Hepatocyte (in vitro differentiated cells): ENCODE results near the gene PDF. TPM values are rescaled to one million over a fixed set of nuclear protein-coding genes. Genes with fewer than 3 reads are reported as not detected.

Experiments used
- DNase-seq: peaks from one replicate; pipeline ENCODE4 v3.0.0-alpha.2; 2016; ENCODE audit warnings: low spot score
- H2AFZ ChIP-seq: fragments of 200-600 bp; sonication (generic); 2 replicates; pipeline ENCODE4 v1.6.0; 2016; ENCODE audit warnings: antibody characterized with exemption, mild to moderate bottlenecking
- H3K27ac ChIP-seq: fragments of 200-600 bp; sonication (generic); 2 replicates; pipeline ENCODE4 v1.5.1; 2016; ENCODE audit warnings: mild to moderate bottlenecking
- H3K27me3 ChIP-seq: fragments of 200-600 bp; sonication (generic); 2 replicates; pipeline ENCODE4 v1.6.1; 2016
- H3K36me3 ChIP-seq: fragments of 200-600 bp; sonication (generic); replicated peaks from 2 replicates; pipeline ENCODE4 v1.5.1; 2016; ENCODE audit warnings: low read depth; ENCODE audit not compliant: insufficient read depth
- H3K4me1 ChIP-seq: fragments of 200-600 bp; sonication (generic); 2 replicates; pipeline ENCODE4 v1.5.1; 2016; ENCODE audit warnings: mild to moderate bottlenecking, moderate library complexity; ENCODE audit not compliant: insufficient read depth
- H3K4me2 ChIP-seq: fragments of 200-600 bp; sonication (generic); 2 replicates; pipeline ENCODE4 v1.6.0; 2016
- H3K4me3 ChIP-seq: fragments of 200-600 bp; sonication (generic); 2 replicates; pipeline ENCODE4 v1.5.1; 2016; ENCODE audit warnings: mild to moderate bottlenecking
- H3K79me2 ChIP-seq: fragments of 200-600 bp; sonication (generic); 2 replicates; pipeline ENCODE4 v1.6.0; 2017; ENCODE audit warnings: mild to moderate bottlenecking
- H3K9me2 ChIP-seq: fragments of 200-600 bp; sonication (generic); replicated peaks from 2 replicates; pipeline ENCODE4 v1.6.0; 2017; ENCODE audit warnings: mild to moderate bottlenecking; ENCODE audit not compliant: insufficient read depth
- H3K9me3 ChIP-seq: fragments of 200-600 bp; sonication (generic); 2 replicates; pipeline ENCODE4 v1.5.1; 2016; ENCODE audit warnings: low read depth, mild to moderate bottlenecking
- H4K20me1 ChIP-seq: fragments of 200-600 bp; sonication (generic); 2 replicates; pipeline ENCODE4 v1.6.0; 2016; ENCODE audit warnings: mild to moderate bottlenecking; ENCODE audit not compliant: insufficient read depth, poor library complexity, severe bottlenecking
- CTCF ChIP-seq: fragments of 200-600 bp; sonication (generic); IDR thresholded peaks from 2 replicates; pipeline ENCODE4 v1.5.1; 2016; ENCODE audit warnings: antibody characterized with exemption, mild to moderate bottlenecking; ENCODE audit not compliant: poor library complexity
- EZH2 ChIP-seq: fragments of 200-600 bp; sonication (generic); IDR thresholded peaks from 2 replicates; pipeline ENCODE4 v1.6.1; 2016; ENCODE audit warnings: antibody characterized with exemption, mild to moderate bottlenecking, borderline replicate concordance
- EZH2phosphoT487 ChIP-seq: fragments of 200-600 bp; sonication (generic); IDR thresholded peaks from one replicate; pipeline ENCODE4 v1.6.1; 2018; ENCODE audit warnings: antibody characterized with exemption, mild to moderate bottlenecking, low read depth, moderate library complexity; ENCODE audit not compliant: unreplicated experiment, severe bottlenecking
- WGBS: methylation state at CpG from one replicate; pipeline ENCODE4 v1.1.6; 2016; ENCODE audit warnings: low lambda C conversion rate; ENCODE audit errors: missing lambda C conversion rate; 5-methylcytosine and 5-hydroxymethylcytosine counted together
- polyA plus RNA-seq: library from polyadenylated mRNA; unstranded; fragments of >200 nt; fragmentation: Nextera tagmentation; extraction: Ambion mirVana; gene quantifications from 2 replicates; pipeline ENCODE4 v1.2.1, GENCODE V29; 2016
- total RNA-seq: library from RNA; depleted of rRNA; stranded (reverse); fragments of >200 nt; gene quantifications from 2 replicates; pipeline ENCODE4 v1.2.3, GENCODE V29; 2014

PDF gene
- total and polyA plus RNA-seq, 2 experiments from 2014 or later: 14.3 to 25.4 TPM

DNA sequence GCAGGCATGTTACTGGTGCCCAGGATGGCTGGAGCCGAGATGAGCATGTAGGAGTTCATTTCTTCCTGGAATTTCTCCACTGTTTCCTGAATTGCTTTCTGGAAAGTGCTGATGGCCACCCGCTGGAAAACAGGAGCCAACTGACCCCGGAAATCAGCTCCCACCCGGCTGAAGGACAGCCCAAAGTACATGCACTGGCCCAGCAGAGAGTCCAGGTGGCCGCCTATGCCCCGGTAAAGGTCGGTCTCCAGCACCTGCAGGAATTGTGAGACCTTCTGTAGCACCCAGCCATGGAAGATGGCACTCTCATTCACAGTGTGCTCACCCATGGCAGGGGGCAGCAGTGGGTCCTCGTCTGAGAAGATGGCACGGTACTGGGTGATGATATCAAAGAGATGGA is 4.3 kb upstream of the PDF start:
- H3K27me3 ChIP-seq: no peaks in the 10 kb centered on the region
- no peak for DNase-seq
- no peak overlapping the region for H3K4me2 ChIP-seq
- no peaks in the 10 kb centered on the region for H3K9me2 ChIP-seq
- H3K36me3 ChIP-seq: no peaks in the 10 kb centered on the region
- no peaks in the 10 kb centered on the region for H4K20me1 ChIP-seq
- H3K9me3 ChIP-seq: no peaks in the 10 kb centered on the region
- H3K27ac ChIP-seq: no peak overlapping the region
- 94% methylated on average over 9 of the region's 9 CpGs for whole genome bisulfite sequencing
- no peak overlapping the region for H3K4me3 ChIP-seq
- TF ChIP-seq EZH2phosphoT487 (no peak), CTCF (no peak), EZH2 (no peak)
- H2AFZ ChIP-seq: no peak overlapping the region
- peaks cover 60% of the 10 kb centered on the region for H3K79me2 ChIP-seq
- peaks cover 10% of the 10 kb centered on the region for H3K4me1 ChIP-seq

DNA sequence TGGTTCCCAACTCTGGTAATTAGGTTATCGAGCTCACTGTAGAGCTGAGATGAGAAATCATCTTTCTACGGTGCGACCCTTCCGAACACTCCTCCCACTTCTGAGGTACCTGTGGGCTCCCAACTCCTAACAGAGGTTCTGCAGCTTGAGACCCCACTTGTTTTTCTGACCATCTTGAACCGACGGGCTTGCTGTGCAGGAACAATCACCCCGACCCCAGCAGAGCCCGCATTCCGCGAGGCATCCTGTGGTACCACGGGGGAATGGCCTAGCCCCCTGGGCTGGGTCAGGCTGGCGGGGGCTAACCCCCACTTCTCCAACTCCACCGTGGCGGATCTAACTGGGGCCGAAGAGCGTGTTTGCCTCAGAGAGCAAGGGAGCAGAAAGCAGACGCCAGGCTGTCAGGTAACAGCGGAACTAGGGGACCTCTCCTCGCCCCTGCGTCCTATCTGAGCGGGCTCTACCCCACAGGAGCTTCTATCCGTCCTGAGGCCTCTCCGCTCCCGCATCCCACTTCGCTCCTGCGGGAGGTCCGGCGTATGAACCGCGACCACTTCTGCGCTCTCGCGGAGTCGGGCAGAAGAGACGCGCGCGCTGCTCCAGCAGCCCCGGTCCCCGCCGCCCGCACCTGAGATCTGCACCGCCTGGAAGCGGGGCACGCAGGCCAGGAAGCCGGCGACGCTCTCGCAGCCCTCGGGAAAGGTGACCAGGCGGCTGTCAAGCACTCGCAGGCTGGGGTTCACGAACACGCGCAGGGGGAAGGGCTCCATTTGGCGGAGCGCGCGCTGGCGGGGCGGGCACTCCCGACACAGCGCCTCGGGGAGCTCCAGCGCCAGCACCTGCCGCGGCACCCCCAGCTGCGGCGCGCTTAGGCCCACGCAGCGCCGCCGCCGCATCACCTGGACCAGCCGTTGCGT is 761 bp downstream of the PDF start:
- Histone ChIP-seq H3K27me3 (no peaks in the 10 kb centered on the region), H3K27ac (peak overlapping the region; percentile 74), H3K4me2 (peak overlapping the region; percentile 84), H2AFZ (peak overlapping the region; percentile 49), H3K79me2 (peaks cover 71% of the 10 kb centered on the region), H3K36me3 (no peaks in the 10 kb centered on the region), H3K9me2 (no peaks in the 10 kb centered on the region), H4K20me1 (peaks cover 5% of the 10 kb centered on the region), H3K4me1 (peaks cover 35% of the 10 kb centered on the region), H3K9me3 (no peaks in the 10 kb centered on the region), H3K4me3 (peak overlapping the region; percentile 92)
- TF ChIP-seq CTCF: no peak
- no peak for TF ChIP-seq EZH2phosphoT487
- TF ChIP-seq EZH2: no peak
- 9% methylated on average over 70 of the region's 77 CpGs for WGBS
- peak; percentile 60 for DNase-seq

- Histone ChIP-seq H3K27me3 (no peaks in the 10 kb centered on the region), H3K36me3 (no peaks in the 10 kb centered on the region), H3K9me2 (no peaks in the 10 kb centered on the region), H2AFZ (no peak overlapping the region), H3K4me1 (peaks cover 35% of the 10 kb centered on the region), H3K9me3 (no peaks in the 10 kb centered on the region), H3K27ac (no peak overlapping the region), H3K4me2 (peak overlapping the region; percentile 84), H3K4me3 (no peak overlapping the region), H4K20me1 (peaks cover 5% of the 10 kb centered on the region), H3K79me2 (peaks cover 73% of the 10 kb centered on the region)
- 80% methylated on average over 10 of the region's 10 CpGs for WGBS
- TF ChIP-seq EZH2 (no peak), CTCF (no peak), EZH2phosphoT487 (no peak)
- no peak for DNase-seq
Observed at GRCh38 chr16:69328854-69329316, 1.5 kb downstream of the PDF start.
